HEK293 (cell line): ENCODE data around the gene CFAP53.

ENCODE experiments used
- CTCF ChIA-PET: fragments of 350-600 bp; formaldehyde crosslinking; extraction: SDS; loops from one replicate; lab custom pipeline; 2021; ENCODE audit warnings: antibody characterized with exemption; lab: Yijun Ruan, JAX
- POLR2A ChIA-PET: fragments of 300-600 bp; formaldehyde crosslinking; extraction: SDS; loops from one replicate; lab custom pipeline; 2020; ENCODE audit warnings: antibody characterized with exemption, inconsistent platforms; lab: Yijun Ruan, JAX
- H3K27ac ChIP-seq: fragments of 200-500 bp; sonication (Bioruptor generic); 2 replicates; pipeline ENCODE4 v1.5.1; 2014; ENCODE audit warnings: low read depth, low read length, control low read depth, inconsistent platforms; ENCODE audit errors: extremely low read depth
- H3K36me3 ChIP-seq, 2 experiments: fragments of 200-500 bp in 1 of 2; sonication (Bioruptor generic) in 1 of 2; 1 replicate in 1 of 2; 2 replicates in 1 of 2; pipeline ENCODE4 v1.5.1; 2014 to 2017; ENCODE audit warnings: inconsistent platforms in 2 of 2, low read length in 2 of 2; ENCODE audit not compliant: control insufficient read depth in 2 of 2, insufficient read depth in 1 of 2
- H3K4me1 ChIP-seq: fragments of 200-500 bp; sonication (Bioruptor generic); 2 replicates; pipeline ENCODE4 v1.5.1; 2014; ENCODE audit warnings: mild to moderate bottlenecking, low read length, inconsistent platforms; ENCODE audit not compliant: control insufficient read depth, insufficient read depth
- H3K4me3 ChIP-seq: 2 replicates; pipeline ENCODE4 v1.5.1; 2011; ENCODE audit warnings: low read depth, mild to moderate bottlenecking, control low read depth, low read length, moderate library complexity
- H3K9me3 ChIP-seq: fragments of 200-500 bp; sonication (Bioruptor generic); 2 replicates; pipeline ENCODE4 v1.5.1; 2014; ENCODE audit warnings: low read depth, low read length, inconsistent platforms; ENCODE audit not compliant: control insufficient read depth, insufficient read depth
- ELK4 ChIP-seq: IDR thresholded peaks from 2 replicates; pipeline ENCODE4 v1.6.1; 2011; ENCODE audit warnings: mild to moderate bottlenecking, low read depth, low read length, borderline replicate concordance
- GFI1B ChIP-seq: fragments of 450-650 bp; formaldehyde crosslinking; IDR thresholded peaks from 2 replicates; pipeline ENCODE4 v1.5.1; 2016; ENCODE audit warnings: missing biosample characterization, missing genetic modification characterization
- GLI4 ChIP-seq: fragments of 450-650 bp; formaldehyde crosslinking; IDR thresholded peaks from 2 replicates; pipeline ENCODE4 v1.5.1; 2016; ENCODE audit warnings: missing biosample characterization, missing genetic modification characterization
- GLIS2 ChIP-seq: fragments of 450-650 bp; formaldehyde crosslinking; IDR thresholded peaks from 2 replicates; pipeline ENCODE4 v1.5.1; 2016; ENCODE audit warnings: missing biosample characterization, missing genetic modification characterization
- HOXD13 ChIP-seq: sonication (generic); formaldehyde crosslinking; IDR thresholded peaks from 2 replicates; pipeline ENCODE4 v1.8.0; 2022; ENCODE audit warnings: missing genetic modification reagents, borderline replicate concordance
- RBAK ChIP-seq: fragments of 450-650 bp; formaldehyde crosslinking; IDR thresholded peaks from 2 replicates; pipeline ENCODE4 v1.5.1; 2016; ENCODE audit warnings: missing biosample characterization, missing genetic modification characterization
- SP7 ChIP-seq: fragments of 450-650 bp; formaldehyde crosslinking; IDR thresholded peaks from 2 replicates; pipeline ENCODE4 v1.5.1; 2016; ENCODE audit warnings: missing biosample characterization, missing genetic modification characterization
- YY1 ChIP-seq: fragments of 450-650 bp; formaldehyde crosslinking; IDR thresholded peaks from 2 replicates; pipeline ENCODE4 v1.5.1; 2018; ENCODE audit warnings: missing biosample characterization, missing genetic modification characterization
- ZBTB10 ChIP-seq: fragments of 450-650 bp; formaldehyde crosslinking; IDR thresholded peaks from 2 replicates; pipeline ENCODE4 v1.5.1; 2016; ENCODE audit warnings: missing biosample characterization, missing genetic modification characterization
- ZBTB21 ChIP-seq: fragments of 450-650 bp; formaldehyde crosslinking; IDR thresholded peaks from 2 replicates; pipeline ENCODE4 v1.5.1; 2017; ENCODE audit warnings: missing biosample characterization, missing genetic modification characterization
- ZBTB48 ChIP-seq: fragments of 450-650 bp; formaldehyde crosslinking; IDR thresholded peaks from 2 replicates; pipeline ENCODE4 v1.5.1; 2016; ENCODE audit warnings: missing biosample characterization, missing genetic modification characterization
- ZIC2 ChIP-seq: fragments of 450-650 bp; formaldehyde crosslinking; IDR thresholded peaks from 2 replicates; pipeline ENCODE4 v1.5.1; 2016; ENCODE audit warnings: missing biosample characterization, missing genetic modification characterization
- ZNF112 ChIP-seq: fragments of 450-650 bp; formaldehyde crosslinking; IDR thresholded peaks from 2 replicates; pipeline ENCODE4 v1.5.0; 2017; ENCODE audit warnings: missing biosample characterization, missing genetic modification characterization
- ZNF138 ChIP-seq: fragments of 450-650 bp; formaldehyde crosslinking; IDR thresholded peaks from 2 replicates; pipeline ENCODE4 v1.5.1; 2016; ENCODE audit warnings: missing biosample characterization, missing genetic modification characterization, borderline replicate concordance
- ZNF155 ChIP-seq: fragments of 450-650 bp; formaldehyde crosslinking; IDR thresholded peaks from 2 replicates; pipeline ENCODE4 v1.5.1; 2016; ENCODE audit warnings: missing biosample characterization, missing genetic modification characterization
- ZNF157 ChIP-seq: fragments of 450-650 bp; formaldehyde crosslinking; IDR thresholded peaks from 2 replicates; pipeline ENCODE4 v1.5.1; 2016; ENCODE audit warnings: missing biosample characterization, missing genetic modification characterization
- ZNF19 ChIP-seq: fragments of 450-650 bp; formaldehyde crosslinking; IDR thresholded peaks from 2 replicates; pipeline ENCODE4; 2016; ENCODE audit warnings: missing biosample characterization, missing genetic modification characterization, low read depth
- ZNF211 ChIP-seq: fragments of 450-650 bp; formaldehyde crosslinking; IDR thresholded peaks from 2 replicates; pipeline ENCODE4 v1.5.1; 2016; ENCODE audit warnings: low read depth, missing biosample characterization, missing genetic modification characterization
- ZNF239 ChIP-seq: fragments of 450-650 bp; formaldehyde crosslinking; IDR thresholded peaks from 2 replicates; pipeline ENCODE4 v1.5.1; 2016; ENCODE audit warnings: missing biosample characterization, missing genetic modification characterization
- ZNF26 ChIP-seq: fragments of 450-650 bp; formaldehyde crosslinking; IDR thresholded peaks from 2 replicates; pipeline ENCODE4 v1.5.1; 2016; ENCODE audit warnings: missing biosample characterization, missing genetic modification characterization
- ZNF366 ChIP-seq: fragments of 450-650 bp; formaldehyde crosslinking; conservative IDR thresholded peaks from 2 replicates; pipeline ENCODE4 v1.5.1; 2016; ENCODE audit warnings: missing biosample characterization, missing genetic modification characterization
- ZNF571 ChIP-seq: fragments of 450-650 bp; formaldehyde crosslinking; IDR thresholded peaks from 2 replicates; pipeline ENCODE4 v1.5.0; 2017; ENCODE audit warnings: missing biosample characterization, missing genetic modification characterization
- ZNF600 ChIP-seq: fragments of 450-650 bp; formaldehyde crosslinking; IDR thresholded peaks from 2 replicates; pipeline ENCODE4 v1.5.1; 2016; ENCODE audit warnings: missing biosample characterization, missing genetic modification characterization
- ZNF837 ChIP-seq: fragments of 450-650 bp; formaldehyde crosslinking; IDR thresholded peaks from 2 replicates; pipeline ENCODE4 v1.5.1; 2016; ENCODE audit warnings: missing biosample characterization, missing genetic modification characterization
- ZSCAN18 ChIP-seq: fragments of 450-650 bp; formaldehyde crosslinking; IDR thresholded peaks from 2 replicates; pipeline ENCODE4 v1.5.1; 2016; ENCODE audit warnings: missing biosample characterization, missing genetic modification characterization
- TF ChIP-seq, protein P1 (sequence below): fragments of 450-650 bp; formaldehyde crosslinking; IDR thresholded peaks from 2 replicates; pipeline ENCODE4 v1.5.1; 2016; ENCODE audit warnings: missing biosample characterization, missing genetic modification characterization

CFAP53 gene

DNA sequence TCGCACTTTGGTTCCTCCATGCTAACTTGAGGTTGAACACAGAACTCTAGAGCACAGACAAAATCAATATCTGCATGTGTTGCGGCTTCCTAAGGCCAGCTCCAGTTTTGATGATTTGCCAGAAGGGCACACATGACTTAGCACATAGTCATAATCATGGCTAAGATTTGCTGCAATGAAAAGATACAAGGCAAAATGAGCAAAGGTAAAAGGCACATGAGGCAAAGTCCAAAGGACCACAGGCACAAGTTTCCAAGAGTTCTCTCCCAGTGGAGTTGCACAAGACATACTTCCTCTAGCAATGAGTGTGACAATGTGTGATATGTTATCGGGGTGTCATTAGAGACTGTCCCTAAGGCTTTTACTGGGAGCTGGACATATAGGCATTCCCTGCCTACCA, 45.4 kb upstream of the CFAP53 start:
- no peak overlapping the region for H3K27ac ChIP-seq
- CTCF ChIA-PET, result interaction anchor here (0.9 to 1.9 kb wide), 2 partner anchors 45 to 92 kb away, joined by 3 to 8 read pairs; no protein-coding TSS in a partner anchor
- no peak overlapping the region for H3K4me3 ChIP-seq
- no peaks in the 10 kb centered on the region for H3K9me3 ChIP-seq
- POLR2A ChIA-PET, result interaction anchor here (0.7 kb wide), 1 partner anchor 30 kb away, joined by 3 read pairs; the partner anchor contains the start of gene MBD1
- no peaks in the 10 kb centered on the region for H3K36me3 ChIP-seq
- H3K4me1 ChIP-seq, result peaks cover 6% of the 10 kb centered on the region; the same call in 1 of the 2 replicates
- no peak for TF ChIP-seq RBAK (tag by site-specific recombination)
- no peak for TF ChIP-seq ZNF112 (tag by site-specific recombination)
- TF ChIP-seq SP7 (tag by site-specific recombination), result no peak
- TF ChIP-seq, protein P1, sequence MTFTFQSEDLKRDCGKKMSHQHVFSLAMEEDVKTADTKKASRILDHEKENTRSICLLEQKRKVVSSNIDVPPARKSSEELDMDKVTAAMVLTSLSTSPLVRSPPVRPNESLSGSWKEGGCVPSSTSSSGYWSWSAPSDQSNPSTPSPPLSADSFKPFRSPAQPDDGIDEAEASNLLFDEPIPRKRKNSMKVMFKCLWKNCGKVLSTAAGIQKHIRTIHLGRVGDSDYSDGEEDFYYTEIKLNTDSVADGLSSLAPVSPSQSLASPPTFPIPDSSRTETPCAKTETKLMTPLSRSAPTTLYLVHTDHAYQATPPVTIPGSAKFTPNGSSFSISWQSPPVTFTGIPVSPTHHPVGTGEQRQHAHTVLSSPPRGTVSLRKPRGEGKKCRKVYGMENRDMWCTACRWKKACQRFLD, result no peak
- TF ChIP-seq ZSCAN18, result no peak
- no peak for TF ChIP-seq ZNF157 (tag by site-specific recombination)
- no peak for TF ChIP-seq ZNF837 (tag by site-specific recombination)
- TF ChIP-seq ZNF600 (tag by site-specific recombination), result no peak
- TF ChIP-seq ZNF239 (tag by site-specific recombination), result no peak
- TF ChIP-seq YY1 (tag by site-specific recombination), result no peak
- TF ChIP-seq GLIS2 (tag by site-specific recombination), result no peak
- TF ChIP-seq ZBTB21 (tag by site-specific recombination), result no peak
- no peak for TF ChIP-seq ZNF138 (tag by site-specific recombination)
- no peak for TF ChIP-seq ZNF211 (tag by site-specific recombination)
- no peak for TF ChIP-seq ZNF26 (tag by site-specific recombination)
- TF ChIP-seq ELK4, result no peak

DNA sequence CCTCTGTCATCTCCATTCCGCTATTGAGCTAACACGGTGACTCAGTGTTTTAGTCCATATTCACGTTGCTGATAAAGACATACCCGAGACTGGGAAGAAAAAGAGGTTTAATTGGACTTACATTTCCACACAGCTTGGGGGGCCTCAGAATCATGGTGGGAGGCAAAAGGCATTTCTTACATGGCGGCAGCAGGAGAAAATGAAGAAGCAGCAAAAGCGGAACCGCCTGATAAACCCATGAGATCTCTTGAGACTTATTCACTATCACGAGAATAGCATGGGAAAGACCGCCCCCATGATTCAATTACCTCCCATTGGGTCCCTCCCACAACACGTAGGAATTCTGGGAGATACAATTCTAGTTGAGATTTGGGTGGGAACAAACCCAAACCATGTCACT, 43.8 kb upstream of the CFAP53 start:
- no peaks in the 10 kb centered on the region for H3K36me3 ChIP-seq
- ChIA-PET CTCF (interaction anchor here (0.6 to 1.2 kb wide), 3 partner anchors 23 to 242 kb away, joined by 3 to 4 read pairs (median 3); no protein-coding TSS in a partner anchor), POLR2A (no interaction called here)
- H3K4me3 ChIP-seq, result no peak overlapping the region
- peaks cover 6% of the 10 kb centered on the region; the same call in 1 of the 2 replicates for H3K4me1 ChIP-seq
- H3K9me3 ChIP-seq, result no peaks in the 10 kb centered on the region
- no peak overlapping the region for H3K27ac ChIP-seq
- TF ChIP-seq GFI1B, result no peak
- TF ChIP-seq ZNF571, result no peak
- TF ChIP-seq ZNF155 (tag by site-specific recombination), result no peak
- no peak for TF ChIP-seq ZSCAN18
- TF ChIP-seq ZBTB10 (tag by site-specific recombination), result no peak
- TF ChIP-seq HOXD13 (CRISPR knock-in tag), result no peak
- TF ChIP-seq RBAK (tag by site-specific recombination), result no peak
- TF ChIP-seq ZNF366 (tag by site-specific recombination), result no peak
- TF ChIP-seq ZBTB48 (tag by site-specific recombination), result no peak
- TF ChIP-seq ZNF19 (tag by site-specific recombination), result no peak
- no peak for TF ChIP-seq ZIC2 (tag by site-specific recombination)
- TF ChIP-seq GLI4, result no peak
